HCT116 (cell line): ENCODE data around the gene SEC24D. TPM values are rescaled to one million over a fixed set of nuclear protein-coding genes. Genes with fewer than 3 reads are reported as not detected.

Experiments
- ATAC-seq: fragments of 200-7000 bp; cut with Tn5 transposase; 2 replicates; pipeline ENCODE4 v1.9.1; 2020; ENCODE audit warnings: mild to moderate bottlenecking, moderate library complexity
- BruUV-seq: library from RNA; stranded (reverse); fragments of 400-500 nt; replicated peaks from 2 replicates; lab custom pipeline; 2021; lab: Mats Ljungman, UMichigan
- CTCF ChIA-PET: fragments of 300-600 bp; sonication (Branson Sonifier 250); formaldehyde crosslinking; loops from one replicate; lab custom pipeline; 2021; ENCODE audit warnings: antibody characterized with exemption; lab: Charles Lee
- POLR2A ChIA-PET: fragments of 300-600, 350-600 bp; sonication (Branson Sonifier 250); formaldehyde crosslinking; loops from one replicate; lab custom pipeline; 2021; ENCODE audit warnings: antibody characterized with exemption; lab: Charles Lee
- RAD21 ChIA-PET, 2 experiments: fragments of 300-600 bp; sonication (Branson Sonifier 250); formaldehyde crosslinking; loops; one replicate each; lab custom pipeline; 2023; ENCODE audit warnings: low total read pairs in 2 of 2; ENCODE audit not compliant: uncharacterized antibody in 2 of 2, unreplicated experiment in 2 of 2, low non-redundant PET in 1 of 2; lab: Charles Lee
- DNase-seq: peaks from one replicate; pipeline ENCODE4 v3.0.0-alpha.2; 2010; ENCODE audit warnings: low read depth, low spot score
- H2AFZ ChIP-seq: fragments of 200-600 bp; shearing (Covaris generic), sonication (generic); 2 replicates; pipeline ENCODE4 v1.6.1; 2017; ENCODE audit warnings: low read depth, mixed run types, mixed read lengths, antibody characterized with exemption, low read length; ENCODE audit not compliant: poor library complexity, severe bottlenecking
- H3K27ac ChIP-seq: 2 replicates; pipeline ENCODE4 v1.5.1; 2012; ENCODE audit warnings: low read depth, low read length
- H3K27me3 ChIP-seq: fragments of 200-600 bp; sonication (generic); 2 replicates; pipeline ENCODE4 v1.6.1; 2016; ENCODE audit warnings: mixed run types, low read length, mixed read lengths; ENCODE audit not compliant: insufficient read depth
- H3K36me3 ChIP-seq, 2 experiments: fragments of 200-500 bp in 1 of 2; fragments of 200-600 bp in 1 of 2; sonication (Bioruptor generic) in 1 of 2; sonication (generic) in 1 of 2; 2 replicates each; pipeline versions ENCODE4 v1.5.1 to v1.6.1; 2014 to 2016; ENCODE audit warnings: low read length in 2 of 2, inconsistent platforms in 1 of 2, mixed read lengths in 1 of 2, mixed run types in 1 of 2; ENCODE audit not compliant: insufficient read depth in 2 of 2, control insufficient read depth in 1 of 2
- H3K4me1 ChIP-seq, 2 experiments: fragments of 200-600 bp in 1 of 2; sonication (generic) in 1 of 2; 2 replicates each; pipeline versions ENCODE4 v1.5.1 to v1.6.1; 2012 to 2017; ENCODE audit warnings: low read length in 2 of 2, inconsistent platforms in 1 of 2, mild to moderate bottlenecking in 1 of 2, mixed read lengths in 1 of 2, mixed run types in 1 of 2, moderate library complexity in 1 of 2; ENCODE audit not compliant: insufficient read depth in 2 of 2, control insufficient read depth in 1 of 2
- H3K4me2 ChIP-seq: fragments of 200-600 bp; sonication (generic); 2 replicates; pipeline ENCODE4 v1.6.1; 2017; ENCODE audit warnings: mixed run types, low read length, mixed read lengths
- H3K4me3 ChIP-seq, 2 experiments: fragments of 200-600 bp in 1 of 2; sonication (generic) in 1 of 2; replicated peaks in 1 of 2; 2 replicates each; pipeline ENCODE4 v1.5.1; 2011 to 2016; ENCODE audit warnings: low read length in 2 of 2, control low read depth in 1 of 2, low read depth in 1 of 2, mild to moderate bottlenecking in 1 of 2, mixed read lengths in 1 of 2, mixed run types in 1 of 2
- H3K79me2 ChIP-seq: fragments of 200-600 bp; sonication (generic); 2 replicates; pipeline ENCODE4 v1.6.1; 2017; ENCODE audit warnings: mild to moderate bottlenecking, mixed run types, low read length, moderate library complexity, mixed read lengths; ENCODE audit not compliant: insufficient read depth
- H3K9ac ChIP-seq: fragments of 200-600 bp; sonication (generic); 2 replicates; pipeline ENCODE4 v1.6.1; 2016; ENCODE audit warnings: low read length, mixed read lengths
- H3K9me2 ChIP-seq: fragments of 200-600 bp; sonication (generic), shearing (Covaris generic); 2 replicates; pipeline ENCODE4 v1.6.1; 2017; ENCODE audit warnings: mixed run types, mild to moderate bottlenecking, moderate library complexity; ENCODE audit not compliant: insufficient read depth
- H3K9me3 ChIP-seq, 2 experiments: fragments of 200-500 bp in 1 of 2; fragments of 200-600 bp in 1 of 2; sonication (Bioruptor generic) in 1 of 2; sonication (generic) in 1 of 2; 2 replicates each; pipeline ENCODE4 v1.6.1; 2014 to 2017; ENCODE audit warnings: low read length in 2 of 2, mixed read lengths in 2 of 2, inconsistent platforms in 1 of 2, low read depth in 1 of 2, mild to moderate bottlenecking in 1 of 2, mixed run types in 1 of 2, moderate library complexity in 1 of 2; ENCODE audit not compliant: control insufficient read depth in 1 of 2, insufficient read depth in 1 of 2
- H4K20me1 ChIP-seq: fragments of 200-600 bp; sonication (generic), shearing (Covaris generic); 2 replicates; pipeline ENCODE4 v1.6.1; 2017; ENCODE audit warnings: mixed run types, mild to moderate bottlenecking, moderate library complexity; ENCODE audit not compliant: insufficient read depth
- ATF3 ChIP-seq: IDR thresholded peaks from 2 replicates; pipeline ENCODE4 v1.6.1; 2012
- CEBPB ChIP-seq: IDR thresholded peaks from 2 replicates; pipeline ENCODE4 v1.6.1; 2012; ENCODE audit warnings: low read depth
- CTCF ChIP-seq, 3 experiments: fragments of 200-600 bp in 1 of 3; sonication (generic) in 1 of 3; IDR thresholded peaks in 2 of 3; conservative IDR thresholded peaks in 1 of 3; 2 replicates each; pipeline ENCODE4 v1.5.1; 2012 to 2017; ENCODE audit warnings: low read depth in 2 of 3, low read length in 2 of 3, antibody characterized with exemption in 1 of 3, borderline replicate concordance in 1 of 3, control low read depth in 1 of 3, mild to moderate bottlenecking in 1 of 3, mixed read lengths in 1 of 3, mixed run types in 1 of 3, moderate library complexity in 1 of 3; ENCODE audit not compliant: insufficient read depth in 1 of 3
- EGR1 ChIP-seq: IDR thresholded peaks from 2 replicates; pipeline ENCODE4 v1.6.1; 2012; ENCODE audit warnings: low read depth
- EZH2phosphoT487 ChIP-seq: fragments of 200-600 bp; IDR thresholded peaks from 2 replicates; pipeline ENCODE4 v1.6.1; 2018; ENCODE audit warnings: antibody characterized with exemption, borderline replicate concordance
- JUND ChIP-seq: IDR thresholded peaks from 2 replicates; pipeline ENCODE4 v1.6.1; 2012
- MAX ChIP-seq: IDR thresholded peaks from 2 replicates; pipeline ENCODE4 v1.6.1; 2012
- POLR2A ChIP-seq: IDR thresholded peaks from 2 replicates; pipeline ENCODE4 v1.7.0; 2011; ENCODE audit warnings: borderline replicate concordance; ENCODE audit not compliant: insufficient read depth, insufficient read length; ENCODE audit errors: extremely low read depth
- RAD21 ChIP-seq: IDR thresholded peaks from 2 replicates; pipeline ENCODE4 v1.6.1; 2012; ENCODE audit warnings: low read depth, mild to moderate bottlenecking
- REST ChIP-seq: IDR thresholded peaks from 2 replicates; pipeline ENCODE4 v1.6.1; 2012; ENCODE audit warnings: low read depth
- SIN3A ChIP-seq: IDR thresholded peaks from 2 replicates; pipeline ENCODE4 v1.6.1; 2012; ENCODE audit warnings: low read depth
- SP1 ChIP-seq: IDR thresholded peaks from 2 replicates; pipeline ENCODE4 v1.6.1; 2012; ENCODE audit warnings: low read depth
- SRF ChIP-seq: IDR thresholded peaks from 2 replicates; pipeline ENCODE4 v1.6.1; 2012; ENCODE audit warnings: low read depth
- YY1 ChIP-seq: IDR thresholded peaks from 2 replicates; pipeline ENCODE4 v1.6.1; 2011; ENCODE audit warnings: low read length, low read depth, moderate library complexity, mild to moderate bottlenecking; ENCODE audit not compliant: insufficient replicate concordance; ENCODE audit errors: extremely low read depth
- ZNF274 ChIP-seq: fragments of 200-500 bp; sonication (Bioruptor generic); IDR thresholded peaks from 2 replicates; pipeline ENCODE4 v1.6.1; 2014; ENCODE audit warnings: mild to moderate bottlenecking, low read depth, low read length, inconsistent platforms
- intact Hi-C: fragments of 100-400 bp; cut with micrococcal nuclease; formaldehyde crosslinking; loops from 2 replicates; pipeline ENCODE4 v1.10.0; 2022
- total RNA-seq: library from RNA; stranded (reverse); gene quantifications from one replicate; pipeline ENCODE4 v1.2.1, GENCODE V29; 2021; ENCODE audit not compliant: unreplicated experiment

Gene SEC24D
- total RNA-seq, 1 experiment from 2014 or later: 28.5 TPM

- H3K4me3 ChIP-seq: no peak overlapping the region
- intact Hi-C loops: no loop called here
- ChIA-PET RAD21 (no interaction called here), CTCF (no interaction called here), POLR2A (no interaction called here)
- no peak overlapping the region for H3K4me2 ChIP-seq
- DNase-seq (no peak), ATAC-seq (no peak)
- H3K4me1 ChIP-seq: no peaks in the 10 kb centered on the region
- H3K9me2 ChIP-seq: no peaks in the 10 kb centered on the region
- no TSS peak for BruUV-seq
- H3K79me2 ChIP-seq: no peaks in the 10 kb centered on the region
- H4K20me1 ChIP-seq: no peaks in the 10 kb centered on the region
- H3K9ac ChIP-seq: no peak overlapping the region
- H3K36me3 ChIP-seq: peaks cover 0 to 5% of the 10 kb centered on the region in 2 experiments; a peak in 1 of 4 replicates
- no peaks in the 10 kb centered on the region for H3K9me3 ChIP-seq
- TF ChIP-seq SRF: no peak
- no peak for TF ChIP-seq ATF3
- no peak for TF ChIP-seq EGR1
- no peak for TF ChIP-seq YY1
- no peak for TF ChIP-seq SIN3A
- TF ChIP-seq REST: no peak
- TF ChIP-seq EZH2phosphoT487: no peak
- no peak for TF ChIP-seq CTCF (IDR thresholded peaks at IDR 0.05 in 2 of 3, conservative IDR thresholded peaks at IDR 0.05 in 1 of 3; ENCODE audit: borderline replicate concordance in 1 of 3, insufficient read depth in 1 of 3, low read depth in 2 of 3, low read length in 2 of 3)
- no peak for TF ChIP-seq JUND
- no peak for TF ChIP-seq CEBPB
- no peak for TF ChIP-seq ZNF274
- no peak for TF ChIP-seq MAX
- TF ChIP-seq POLR2A: no peak
- no peak for TF ChIP-seq RAD21
- TF ChIP-seq SP1: no peak
- H3K27me3 ChIP-seq: no peaks in the 10 kb centered on the region
- H3K27ac ChIP-seq: no peak overlapping the region
- no peak overlapping the region for H2AFZ ChIP-seq
Measured at GRCh38 chr4:118755438-118756226, 80.3 kb downstream of the SEC24D start.
